A549 (cell line): ENCODE measurements around the gene ABLIM1. TPM values are rescaled to one million over a fixed set of nuclear protein-coding genes. Genes with fewer than 3 reads are reported as not detected.

Source experiments
- ATAC-seq, 2 experiments: fragments of 200-7000 bp in 1 of 2; fragments of >200 bp in 1 of 2; cut with Nextera tagmentation in 1 of 2; cut with Tn5 transposase in 1 of 2; 3 replicates each; pipeline versions ENCODE4 v1.8.0 to v1.9.1; 2018 to 2020; ENCODE audit warnings: mild to moderate bottlenecking in 1 of 2, moderate library complexity in 1 of 2
- CTCF ChIA-PET: fragments of 300-600 bp; sonication (Branson Sonifier 250); formaldehyde crosslinking; extraction: SDS; loops from one replicate; lab custom pipeline; 2021; ENCODE audit warnings: antibody characterized with exemption, inconsistent platforms; lab: Yijun Ruan, JAX
- POLR2A ChIA-PET: fragments of 350-600 bp; formaldehyde crosslinking; extraction: SDS; loops from one replicate; lab custom pipeline; 2021; ENCODE audit warnings: antibody characterized with exemption, inconsistent platforms; lab: Yijun Ruan, JAX
- DNase-seq, 2 experiments: peaks; one replicate each; pipeline versions ENCODE4 v3.0.0 to v3.0.0-alpha.2; 2011 to 2016; ENCODE audit warnings: low read depth in 1 of 2, low spot score in 1 of 2
- FAIRE-seq: peaks from 2 replicates; lab custom pipeline; 2011; peaks lifted over from hg19 to GRCh38; lab: Jason Lieb, UNC
- H3K27ac ChIP-seq, 2 experiments: fragments of >200 bp; sonication (Bioruptor Twin); formaldehyde crosslinking; 3 replicates each; pipeline ENCODE4 v1.5.1; 2016 to 2017
- H3K4me1 ChIP-seq: fragments of >200 bp; sonication (Bioruptor Twin); formaldehyde crosslinking; 3 replicates; pipeline ENCODE4 v1.6.1; 2016
- H3K4me2 ChIP-seq: fragments of >200 bp; sonication (Bioruptor Twin); formaldehyde crosslinking; 3 replicates; pipeline ENCODE4 v1.6.1; 2016
- H3K4me3 ChIP-seq: fragments of >200 bp; sonication (Bioruptor Twin); formaldehyde crosslinking; 3 replicates; pipeline ENCODE4 v1.5.1; 2016
- H3K9me3 ChIP-seq: fragments of >200 bp; sonication (Bioruptor Twin); formaldehyde crosslinking; 3 replicates; pipeline ENCODE4 v1.6.1; 2016
- ATOH8 ChIP-seq: fragments of 250-450 bp; sonication (Bioruptor Pico); IDR thresholded peaks from 2 replicates; pipeline ENCODE4 v1.5.0; 2020; ENCODE audit warnings: low read depth, mild to moderate bottlenecking, moderate library complexity
- BCL3 ChIP-seq: fragments of >200 bp; sonication (Bioruptor Twin); formaldehyde crosslinking; IDR thresholded peaks from 3 replicates; pipeline ENCODE4 v1.6.1; 2016
- CBX2 ChIP-seq: fragments of 200-600 bp; sonication (generic); IDR thresholded peaks from 2 replicates; pipeline ENCODE4 v1.6.1; 2016; ENCODE audit warnings: low read depth, mild to moderate bottlenecking, borderline replicate concordance
- CBX8 ChIP-seq: fragments of 200-600 bp; sonication (generic); IDR thresholded peaks from 2 replicates; pipeline ENCODE4 v1.6.1; 2016
- CEBPB ChIP-seq, 2 experiments: fragments of >200 bp in 1 of 2; sonication (Bioruptor Twin) in 1 of 2; formaldehyde crosslinking in 1 of 2; IDR thresholded peaks; 2 replicates each; pipeline ENCODE4 v1.6.1; 2012 to 2016
- CHD2 ChIP-seq: fragments of 150-350 bp; IDR thresholded peaks from 2 replicates; pipeline ENCODE4 v1.6.1; 2014; ENCODE audit warnings: low read length; ENCODE audit not compliant: partially characterized antibody
- EHMT2 ChIP-seq: fragments of 200-600 bp; sonication (generic); IDR thresholded peaks from 2 replicates; pipeline ENCODE4 v1.6.1; 2016; ENCODE audit warnings: antibody characterized with exemption, low read depth, mild to moderate bottlenecking, moderate library complexity
- ELK1 ChIP-seq: fragments of 150-350 bp; IDR thresholded peaks from 2 replicates; pipeline ENCODE4 v1.6.1; 2014; ENCODE audit warnings: low read depth, mild to moderate bottlenecking, low read length
- GATA3 ChIP-seq: IDR thresholded peaks from 2 replicates; pipeline ENCODE4 v1.6.1; 2012; ENCODE audit warnings: borderline replicate concordance
- HES2 ChIP-seq: fragments of >200 bp; sonication (Bioruptor Twin); formaldehyde crosslinking; IDR thresholded peaks from 2 replicates; pipeline ENCODE4 v1.6.1; 2016
- HEYL ChIP-seq: fragments of 250-450 bp; sonication (Bioruptor Pico); IDR thresholded peaks from 2 replicates; pipeline ENCODE4 v1.8.0; 2021; ENCODE audit warnings: mild to moderate bottlenecking, moderate library complexity
- HOXB13 ChIP-seq: fragments of 250-450 bp; sonication (Bioruptor Pico); IDR thresholded peaks from 2 replicates; pipeline ENCODE4 v1.5.0; 2020; ENCODE audit warnings: low read depth, mild to moderate bottlenecking, moderate library complexity
- HOXB5 ChIP-seq: fragments of 250-450 bp; sonication (Bioruptor Pico); IDR thresholded peaks from 2 replicates; pipeline ENCODE4 v1.5.0; 2020; ENCODE audit warnings: mild to moderate bottlenecking, moderate library complexity
- MAFK ChIP-seq: fragments of 450-650 bp; IDR thresholded peaks from 2 replicates; pipeline ENCODE4 v1.6.1; 2014; ENCODE audit not compliant: partially characterized antibody
- MAZ ChIP-seq: fragments of 150-350 bp; IDR thresholded peaks from 2 replicates; pipeline ENCODE4 v1.6.1; 2014; ENCODE audit warnings: antibody characterized with exemption, low read depth, low read length, borderline replicate concordance
- NPAS2 ChIP-seq: fragments of 250-450 bp; sonication (Bioruptor Pico); IDR thresholded peaks from 2 replicates; pipeline ENCODE4 v1.8.0; 2022; ENCODE audit warnings: mild to moderate bottlenecking, moderate library complexity, borderline replicate concordance
- PHF8 ChIP-seq: fragments of 200-600 bp; sonication (generic); IDR thresholded peaks from 2 replicates; pipeline ENCODE4 v1.6.1; 2016; ENCODE audit warnings: low read depth, mild to moderate bottlenecking, antibody characterized with exemption, moderate library complexity, borderline replicate concordance
- POLR2A ChIP-seq: IDR thresholded peaks from 2 replicates; pipeline ENCODE4 v1.6.1; 2012; ENCODE audit warnings: mild to moderate bottlenecking, low read length
- RAD21 ChIP-seq, 2 experiments: fragments of >200 bp in 1 of 2; sonication (Bioruptor Twin) in 1 of 2; formaldehyde crosslinking in 1 of 2; IDR thresholded peaks in 1 of 2; conservative IDR thresholded peaks in 1 of 2; 2 replicates in 1 of 2; 3 replicates in 1 of 2; pipeline ENCODE4 v1.6.1; 2012 to 2018; ENCODE audit warnings: inconsistent platforms in 1 of 2
- RARB ChIP-seq: fragments of 250-450 bp; sonication (Bioruptor Pico); IDR thresholded peaks from 2 replicates; pipeline ENCODE4 v1.8.0; 2021; ENCODE audit warnings: mild to moderate bottlenecking, moderate library complexity
- SREBF2 ChIP-seq: fragments of 450-650 bp; IDR thresholded peaks from 2 replicates; pipeline ENCODE4 v1.6.1; 2014; ENCODE audit warnings: mild to moderate bottlenecking, moderate library complexity
- TFCP2L1 ChIP-seq: fragments of 250-450 bp; sonication (Bioruptor Pico); IDR thresholded peaks from 2 replicates; pipeline ENCODE4 v1.5.0; 2021; ENCODE audit warnings: mild to moderate bottlenecking
- ZFP36 ChIP-seq: fragments of 450-650 bp; IDR thresholded peaks from 2 replicates; pipeline ENCODE4 v1.6.1; 2014; ENCODE audit warnings: borderline replicate concordance; ENCODE audit not compliant: partially characterized antibody
- ZNF302 ChIP-seq: fragments of 250-450 bp; sonication (Bioruptor Pico); IDR thresholded peaks from 2 replicates; pipeline ENCODE4 v1.9.0; 2021; ENCODE audit warnings: inconsistent platforms, mild to moderate bottlenecking, moderate library complexity
- WGBS: methylation state at CpG from one replicate; pipeline ENCODE4 v1.1.6; 2017; ENCODE audit errors: missing lambda C conversion rate; 5-methylcytosine and 5-hydroxymethylcytosine counted together
- polyA plus RNA-seq, 4 experiments: library from polyadenylated mRNA; depleted of rRNA in 3 of 4; stranded (reverse); fragments of >200 nt; fragmentation: RNase III in 1 of 4; extraction: RNeasy Plus Mini Kit Qiagen cat#74134 plus additional on column Dnase treatment in 1 of 4; gene quantifications; 2 replicates in 3 of 4; 3 replicates in 1 of 4; pipeline ENCODE4 v1.2.3, GENCODE V29; 2011 to 2017

The ABLIM1 gene
- polyA plus RNA-seq, 2 of the 4 experiments (the other 2 are of a cell fraction), result 21.4 to 70.2 TPM

GRCh38 chr10:114541081-114541796 lies 116.8 kb downstream of the ABLIM1 start:
- Histone ChIP-seq H3K9me3 (no peaks in the 10 kb centered on the region), H3K4me2 (no peak overlapping the region), H3K4me3 (no peak overlapping the region), H3K27ac (no peak overlapping the region), H3K4me1 (no peaks in the 10 kb centered on the region)
- POLR2A ChIA-PET, result no interaction called here
- DNase-seq (no peak), ATAC-seq (no peak), FAIRE-seq (no peak)
- WGBS, result 69% methylated on average over 14 of the region's 14 CpGs
- TF ChIP-seq HEYL (CRISPR knock-in tag) (no peak), SREBF2 (no peak), NPAS2 (CRISPR knock-in tag) (no peak), ATOH8 (CRISPR knock-in tag) (no peak), EHMT2 (no peak), ZNF302 (CRISPR knock-in tag) (no peak), HOXB5 (CRISPR knock-in tag) (no peak), TFCP2L1 (CRISPR knock-in tag) (no peak), CBX2 (no peak), POLR2A (no peak), ELK1 (no peak), MAZ (no peak)
- CTCF ChIA-PET, result interaction anchor here (0.8 to 4.7 kb wide), 8 partner anchors 8 to 264 kb away, joined by 3 to 30 read pairs (median 4); no protein-coding TSS in a partner anchor

GRCh38 chr10:114540236-114540635 lies 117.8 kb downstream of the ABLIM1 start:
- no peak overlapping the region for H3K4me3 ChIP-seq
- H3K4me2 ChIP-seq, result no peak overlapping the region
- WGBS, result 76% methylated on average over 8 of the region's 8 CpGs
- FAIRE-seq (no peak), DNase-seq (no peak), ATAC-seq (no peak)
- no peak overlapping the region for H3K27ac ChIP-seq
- CTCF ChIA-PET, result interaction anchor here (1.0 to 4.7 kb wide), 8 partner anchors 8 to 281 kb away, joined by 3 to 30 read pairs (median 6); partner anchors contain the start of gene FHIP2A
- no peak for TF ChIP-seq RARB (CRISPR knock-in tag)
- no peak for TF ChIP-seq MAZ
- H3K4me1 ChIP-seq, result no peaks in the 10 kb centered on the region
- no peaks in the 10 kb centered on the region for H3K9me3 ChIP-seq
- POLR2A ChIA-PET, result no interaction called here

GRCh38 chr10:114539623-114540022 lies 118.5 kb downstream of the ABLIM1 start:
- 96% methylated on average over 2 of the region's 2 CpGs for WGBS

More at GRCh38 chr10:114539623-114540022, 118.5 kb downstream of the ABLIM1 start:
- TF ChIP-seq HES2, result no peak
- no peak for TF ChIP-seq CHD2
- TF ChIP-seq MAFK, result no peak
- TF ChIP-seq CBX8, result no peak
- TF ChIP-seq BCL3, result no peak
- TF ChIP-seq GATA3, result no peak
- TF ChIP-seq CEBPB (IDR thresholded peaks at IDR 0.05), result no peak
- no peak for TF ChIP-seq PHF8
- TF ChIP-seq ZNF302 (CRISPR knock-in tag), result no peak
- TF ChIP-seq ATOH8 (CRISPR knock-in tag), result no peak
- no peak for TF ChIP-seq HOXB13 (CRISPR knock-in tag)
- no peak for TF ChIP-seq RAD21 (conservative IDR thresholded peaks at IDR 0.05 in 1 of 2, IDR thresholded peaks at IDR 0.05 in 1 of 2)
- TF ChIP-seq ZFP36, result no peak
- no peaks in the 10 kb centered on the region for H3K4me1 ChIP-seq
- no peak for FAIRE-seq
- H3K9me3 ChIP-seq, result no peaks in the 10 kb centered on the region
- no peak overlapping the region for H3K4me3 ChIP-seq
- ATAC-seq, result no peak
- ChIA-PET CTCF (interaction anchor here (1.0 to 4.7 kb wide), 6 partner anchors 9 to 282 kb away, joined by 4 to 30 read pairs (median 6); partner anchors contain the start of gene FHIP2A), POLR2A (no interaction called here)
- DNase-seq, result no peak
- no peak overlapping the region for H3K27ac ChIP-seq
- H3K4me2 ChIP-seq, result no peak overlapping the region
